Skin of body (tissue), 3 donors: Measurements from ENCODE around the gene RBM44. TPM values are rescaled to one million over a fixed set of nuclear protein-coding genes. Genes with fewer than 3 reads are reported as not detected.

Experiments used
- DNase-seq: peaks from one replicate; lab custom pipeline; 2025; lab: John Stamatoyannopoulos, UW
- small RNA-seq: library from RNA; depleted of rRNA; stranded (forward); fragments of <200 nt; gene quantifications from one replicate; pipeline ENCODE3, GENCODE V24; 2014; ENCODE audit warnings: low replicate concordance
- total RNA-seq: library from RNA; depleted of rRNA; stranded (reverse); fragments of >200 nt; gene quantifications from one replicate; pipeline ENCODE4 v1.2.3, GENCODE V29; 2014

RBM44 gene
- total RNA-seq, 1 donor from 2014 or later = 2.1 TPM

DNA sequence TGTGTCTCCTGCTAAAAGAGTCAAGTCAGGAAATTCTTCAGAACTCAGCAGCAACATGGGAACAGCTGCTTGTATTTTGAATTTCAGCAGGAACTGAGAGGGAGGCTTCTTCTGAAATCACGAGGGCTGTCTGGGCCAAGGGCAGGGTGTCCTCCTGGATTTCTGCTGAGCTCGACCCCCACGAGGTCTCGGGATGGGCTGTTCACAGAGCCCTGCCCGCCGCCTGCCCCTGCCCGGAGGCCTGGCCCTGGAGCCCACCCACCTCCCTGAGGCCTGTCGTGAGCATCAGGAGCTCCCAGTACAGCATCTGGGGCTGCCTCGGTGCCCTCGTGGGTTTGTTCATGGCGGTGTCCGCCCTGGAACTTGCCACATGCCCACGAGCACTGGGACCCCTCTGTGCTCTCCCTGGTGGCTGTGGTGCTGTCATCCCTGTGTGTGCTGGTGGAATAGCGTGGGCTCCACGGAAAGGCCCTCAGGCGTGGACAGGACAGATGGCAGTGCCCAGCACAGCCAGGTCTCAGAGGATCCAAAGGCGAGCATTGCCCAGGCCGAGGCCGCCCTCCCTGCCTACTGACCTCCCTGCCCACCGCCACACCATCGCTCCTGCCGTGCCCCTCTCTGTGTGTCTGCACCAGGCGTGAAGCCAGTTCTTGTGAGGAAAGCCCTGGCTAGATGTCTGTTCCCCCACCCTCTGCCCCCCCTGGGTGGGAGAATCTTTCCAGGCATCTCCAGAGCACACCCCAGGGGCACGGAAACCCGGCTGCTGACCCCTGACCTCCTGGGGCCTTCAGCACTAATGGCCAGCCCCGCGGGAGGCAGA lies 86.7 kb downstream of the RBM44 start:
- no peak for DNase-seq

DNA sequence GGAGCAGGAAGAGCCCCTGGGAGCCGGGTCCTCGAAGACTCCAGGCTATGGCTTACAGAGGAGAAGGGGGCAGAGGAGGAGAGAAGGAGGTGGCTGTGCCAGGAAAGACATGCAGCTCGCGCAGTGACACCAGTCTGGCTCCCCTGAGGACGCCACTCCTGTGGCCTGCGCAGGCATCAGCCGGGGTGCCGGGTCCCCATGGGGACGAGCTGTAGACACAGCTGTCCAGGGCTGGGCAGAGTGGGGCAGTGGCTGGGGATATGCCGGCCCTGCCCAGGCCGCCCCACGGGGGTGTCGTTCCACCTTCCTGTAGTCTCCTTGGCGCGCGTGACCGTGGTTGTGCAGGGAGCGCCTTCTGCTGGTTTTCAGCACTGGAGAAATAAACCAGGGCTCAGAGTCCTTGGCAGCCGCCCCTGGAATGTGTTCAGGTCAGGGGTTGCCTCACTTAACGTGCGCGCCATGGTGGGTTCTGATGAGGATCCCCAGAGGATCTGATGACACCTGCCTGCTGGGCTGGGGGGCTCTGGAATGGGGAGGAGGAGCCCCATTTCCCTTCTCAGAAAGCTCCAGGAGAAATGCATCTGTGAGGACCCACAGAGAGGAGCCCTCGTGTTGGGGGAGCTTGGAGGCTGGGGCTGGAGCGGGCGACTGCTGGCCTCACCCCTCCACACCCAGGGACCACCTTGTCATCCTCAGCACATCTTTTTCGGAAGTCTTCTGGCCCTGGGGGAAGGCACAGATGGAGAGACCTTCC lies 87.5 kb downstream of the RBM44 start:
- no peak for DNase-seq

DNA sequence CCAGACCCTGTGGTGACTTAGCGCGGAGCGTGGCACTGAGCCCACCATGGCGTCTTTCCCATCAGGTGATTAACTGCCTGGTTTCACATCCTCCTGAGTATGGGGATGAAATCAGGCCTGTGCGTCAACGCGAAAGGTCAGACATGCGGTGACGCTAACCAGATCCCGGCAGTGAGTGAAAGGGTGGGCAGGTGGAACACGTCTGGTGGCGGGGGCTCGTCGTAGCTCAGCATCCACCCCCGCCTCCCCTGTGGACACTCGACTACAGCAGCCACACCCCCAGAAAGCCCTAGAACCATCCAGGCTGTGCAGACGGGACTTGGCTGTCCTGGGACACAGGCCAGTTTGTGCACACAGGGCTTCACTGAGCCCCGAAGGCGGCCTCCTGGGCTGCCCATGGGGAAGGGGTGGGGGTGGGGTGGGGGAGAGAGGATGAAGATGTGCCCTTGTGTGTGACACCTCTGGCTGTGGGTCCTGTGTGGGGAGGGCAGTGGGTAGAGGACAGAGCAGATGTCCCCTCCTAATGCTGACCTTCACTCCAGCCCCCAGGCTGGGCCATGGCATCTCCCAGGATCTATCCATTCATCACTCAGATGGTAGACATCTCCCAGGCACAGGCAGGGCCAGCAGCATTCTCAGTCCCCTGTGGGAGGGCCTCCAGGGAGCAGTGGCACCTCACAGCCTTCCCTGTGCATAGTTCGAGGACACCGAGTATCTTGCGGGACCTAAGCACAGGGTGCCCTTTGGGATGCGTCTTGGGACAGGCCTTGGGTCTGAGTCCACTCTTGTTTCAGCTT lies 88.3 kb downstream of the RBM44 start:
- no peak for DNase-seq

DNA sequence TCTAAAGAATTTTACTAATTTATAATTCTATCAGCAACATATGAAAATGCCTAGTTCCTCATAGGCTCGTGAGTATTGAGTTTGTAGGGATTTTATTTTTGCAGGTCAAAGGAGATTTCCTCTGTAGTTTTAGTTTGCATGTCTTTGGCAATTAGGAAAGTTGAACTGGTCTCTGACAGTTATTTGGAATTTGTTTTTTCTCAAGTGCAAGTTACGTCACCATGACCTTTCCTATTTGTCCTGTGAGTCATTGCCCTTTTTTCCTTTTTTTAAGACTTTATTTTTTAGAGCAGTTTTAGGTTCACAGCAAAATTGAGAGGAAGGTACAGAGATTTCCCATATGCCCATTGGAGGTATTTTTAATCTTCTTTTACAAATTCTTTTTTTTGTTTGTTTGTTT lies 89.8 kb downstream of the RBM44 start:
- DNase-seq = no peak

DNA sequence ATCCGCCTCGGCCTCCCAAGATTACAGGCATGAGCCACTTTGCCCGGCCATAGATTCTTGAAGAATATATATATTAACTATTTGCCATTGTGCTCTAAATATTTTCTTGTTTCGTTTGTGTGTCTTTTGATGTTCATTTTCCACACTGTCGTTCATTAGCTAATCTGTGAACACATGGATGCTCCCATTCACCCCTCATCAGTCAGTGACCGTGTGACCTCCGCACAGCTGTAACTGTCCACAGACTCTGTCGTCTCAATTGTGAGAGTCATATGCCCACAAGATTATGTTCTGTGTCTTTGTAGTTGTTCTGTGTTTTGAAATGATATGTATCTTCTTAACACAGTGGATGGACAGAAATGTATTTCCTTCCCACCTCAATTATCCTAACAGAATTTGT lies 90.4 kb downstream of the RBM44 start:
- no peak for DNase-seq

DNA sequence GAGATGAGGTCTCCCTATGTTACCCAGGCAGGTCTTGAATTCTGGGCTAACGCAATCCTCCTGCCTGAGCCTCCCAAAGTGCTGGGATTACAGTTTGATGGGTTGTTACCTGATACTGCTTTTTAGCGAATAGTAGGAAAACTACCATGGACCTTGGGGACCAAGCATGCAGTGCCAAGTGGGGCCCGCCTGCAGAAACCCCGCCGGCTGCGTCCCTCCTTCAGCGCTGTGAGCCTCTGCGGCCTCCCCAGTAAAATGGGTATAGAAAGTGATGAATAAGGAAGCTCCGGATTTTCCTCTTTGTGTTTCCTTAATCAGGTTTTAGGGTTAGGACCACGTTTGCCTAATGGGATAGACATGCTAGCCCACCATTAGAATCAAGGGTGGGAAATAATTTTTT lies 91.2 kb downstream of the RBM44 start:
- no peak for DNase-seq

Small RNAs within 50 kb of the gene (small RNA-seq; reads per million reads assigned to genes)
- not detected for gene RF00157

Other genes starting within 250 kb of the RBM44 start
- gene PRLH, start 232.2 kb upstream of the RBM44 start, total RNA-seq = not detected
- gene RAB17, start 208.0 kb upstream of the RBM44 start, total RNA-seq = 0.59 TPM
- gene LRRFIP1, start 171.2 kb upstream of the RBM44 start, total RNA-seq = 58.0 TPM
- 12.5 TPM for gene RAMP1, start 60.8 kb downstream of the RBM44 start, total RNA-seq
- gene UBE2F, start 168.2 kb downstream of the RBM44 start, total RNA-seq = 18.8 TPM